WTC11 (cell line): ENCODE measurements around the gene EIF4E1B.

Source experiments
- FOXJ3 ChIP-seq: sonication (generic); formaldehyde crosslinking; IDR thresholded peaks from 2 replicates; pipeline ENCODE4 v1.9.0; 2021; ENCODE audit warnings: missing genetic modification reagents, mild to moderate bottlenecking, borderline replicate concordance
- GABPB1 ChIP-seq: sonication (generic); formaldehyde crosslinking; IDR thresholded peaks from 2 replicates; pipeline ENCODE4 v1.8.1; 2023; ENCODE audit warnings: mild to moderate bottlenecking, missing genetic modification reagents
- IRF2 ChIP-seq: sonication (generic); formaldehyde crosslinking; IDR thresholded peaks from 2 replicates; pipeline ENCODE4 v1.8.0; 2022; ENCODE audit warnings: low read depth, missing genetic modification reagents, borderline replicate concordance
- SMAD3 ChIP-seq: sonication (generic); formaldehyde crosslinking; IDR thresholded peaks from 2 replicates; pipeline ENCODE4 v1.8.0; 2022; ENCODE audit warnings: missing genetic modification reagents, mild to moderate bottlenecking, borderline replicate concordance
- ZNF671 ChIP-seq: fragments of 250-450 bp; sonication (Bioruptor Pico); IDR thresholded peaks from 2 replicates; pipeline ENCODE4 v1.8.0; 2021; ENCODE audit warnings: mild to moderate bottlenecking
- TF ChIP-seq, protein P1 (sequence below): sonication (generic); formaldehyde crosslinking; IDR thresholded peaks from 2 replicates; pipeline ENCODE4 v1.8.0; 2022; ENCODE audit warnings: mild to moderate bottlenecking, missing genetic modification reagents
- TF ChIP-seq, protein P2 (sequence below): fragments of 200-600 bp; IDR thresholded peaks from 2 replicates; pipeline ENCODE4 v1.8.0; 2022; ENCODE audit warnings: antibody characterized with exemption
- TF ChIP-seq, protein P3 (sequence below): sonication (generic); formaldehyde crosslinking; IDR thresholded peaks from 2 replicates; pipeline ENCODE4 v1.8.1; 2023; ENCODE audit warnings: mild to moderate bottlenecking, missing genetic modification reagents, moderate library complexity

DNA sequence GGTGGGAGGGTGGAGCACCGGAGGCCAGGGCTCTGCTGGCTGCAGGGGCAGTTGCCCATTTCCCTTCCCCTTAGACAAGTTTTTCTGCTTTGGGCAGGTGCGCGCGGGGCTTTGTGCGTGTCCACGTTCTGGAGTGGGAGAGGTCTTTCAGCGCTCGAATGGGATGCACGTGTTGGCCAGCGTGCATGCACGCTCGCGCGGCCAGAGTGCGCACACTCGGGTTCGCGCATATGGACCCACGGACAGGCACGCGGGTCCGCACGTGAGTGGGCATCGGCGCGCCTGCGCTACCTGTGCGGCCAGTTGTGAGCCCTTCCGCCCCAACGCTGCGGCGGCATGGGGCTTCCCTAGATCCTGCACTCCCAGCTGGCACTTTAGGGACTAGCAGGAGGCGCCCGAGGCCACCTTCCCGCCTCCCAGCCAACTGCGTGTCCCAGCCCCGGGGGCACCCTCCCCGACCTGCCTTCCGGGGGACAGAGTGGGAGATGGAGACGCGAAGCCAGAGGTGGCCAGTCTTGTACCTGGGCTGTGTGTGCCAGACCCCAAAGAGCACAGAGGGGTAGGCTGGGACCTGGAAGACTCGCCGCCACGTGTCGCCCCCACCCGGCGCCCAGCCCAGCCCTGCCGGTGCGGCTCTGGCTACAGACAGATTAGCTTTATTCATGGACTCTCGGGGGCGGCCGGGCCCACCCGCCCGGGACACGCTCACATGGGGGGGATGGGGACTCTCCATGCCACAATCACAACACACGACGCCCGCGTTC lies 10.7 kb upstream of the EIF4E1B start:
- TF ChIP-seq, protein P1, sequence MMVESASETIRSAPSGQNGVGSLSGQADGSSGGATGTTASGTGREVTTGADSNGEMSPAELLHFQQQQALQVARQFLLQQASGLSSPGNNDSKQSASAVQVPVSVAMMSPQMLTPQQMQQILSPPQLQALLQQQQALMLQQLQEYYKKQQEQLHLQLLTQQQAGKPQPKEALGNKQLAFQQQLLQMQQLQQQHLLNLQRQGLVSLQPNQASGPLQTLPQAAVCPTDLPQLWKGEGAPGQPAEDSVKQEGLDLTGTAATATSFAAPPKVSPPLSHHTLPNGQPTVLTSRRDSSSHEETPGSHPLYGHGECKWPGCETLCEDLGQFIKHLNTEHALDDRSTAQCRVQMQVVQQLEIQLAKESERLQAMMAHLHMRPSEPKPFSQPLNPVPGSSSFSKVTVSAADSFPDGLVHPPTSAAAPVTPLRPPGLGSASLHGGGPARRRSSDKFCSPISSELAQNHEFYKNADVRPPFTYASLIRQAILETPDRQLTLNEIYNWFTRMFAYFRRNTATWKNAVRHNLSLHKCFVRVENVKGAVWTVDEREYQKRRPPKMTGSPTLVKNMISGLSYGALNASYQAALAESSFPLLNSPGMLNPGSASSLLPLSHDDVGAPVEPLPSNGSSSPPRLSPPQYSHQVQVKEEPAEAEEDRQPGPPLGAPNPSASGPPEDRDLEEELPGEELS: peak; percentile 48
- TF ChIP-seq ZNF671 (CRISPR knock-in tag): no peak
- TF ChIP-seq, protein P2, sequence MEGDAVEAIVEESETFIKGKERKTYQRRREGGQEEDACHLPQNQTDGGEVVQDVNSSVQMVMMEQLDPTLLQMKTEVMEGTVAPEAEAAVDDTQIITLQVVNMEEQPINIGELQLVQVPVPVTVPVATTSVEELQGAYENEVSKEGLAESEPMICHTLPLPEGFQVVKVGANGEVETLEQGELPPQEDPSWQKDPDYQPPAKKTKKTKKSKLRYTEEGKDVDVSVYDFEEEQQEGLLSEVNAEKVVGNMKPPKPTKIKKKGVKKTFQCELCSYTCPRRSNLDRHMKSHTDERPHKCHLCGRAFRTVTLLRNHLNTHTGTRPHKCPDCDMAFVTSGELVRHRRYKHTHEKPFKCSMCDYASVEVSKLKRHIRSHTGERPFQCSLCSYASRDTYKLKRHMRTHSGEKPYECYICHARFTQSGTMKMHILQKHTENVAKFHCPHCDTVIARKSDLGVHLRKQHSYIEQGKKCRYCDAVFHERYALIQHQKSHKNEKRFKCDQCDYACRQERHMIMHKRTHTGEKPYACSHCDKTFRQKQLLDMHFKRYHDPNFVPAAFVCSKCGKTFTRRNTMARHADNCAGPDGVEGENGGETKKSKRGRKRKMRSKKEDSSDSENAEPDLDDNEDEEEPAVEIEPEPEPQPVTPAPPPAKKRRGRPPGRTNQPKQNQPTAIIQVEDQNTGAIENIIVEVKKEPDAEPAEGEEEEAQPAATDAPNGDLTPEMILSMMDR: no peak
- no peak for TF ChIP-seq IRF2 (CRISPR knock-in tag)
- TF ChIP-seq SMAD3: no peak
- TF ChIP-seq FOXJ3: no peak
- TF ChIP-seq, protein P3, sequence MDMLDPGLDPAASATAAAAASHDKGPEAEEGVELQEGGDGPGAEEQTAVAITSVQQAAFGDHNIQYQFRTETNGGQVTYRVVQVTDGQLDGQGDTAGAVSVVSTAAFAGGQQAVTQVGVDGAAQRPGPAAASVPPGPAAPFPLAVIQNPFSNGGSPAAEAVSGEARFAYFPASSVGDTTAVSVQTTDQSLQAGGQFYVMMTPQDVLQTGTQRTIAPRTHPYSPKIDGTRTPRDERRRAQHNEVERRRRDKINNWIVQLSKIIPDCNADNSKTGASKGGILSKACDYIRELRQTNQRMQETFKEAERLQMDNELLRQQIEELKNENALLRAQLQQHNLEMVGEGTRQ (CRISPR knock-in tag): no peak
- no peak for TF ChIP-seq GABPB1
